Neural progenitor cell (in vitro differentiated cells): ENCODE data around the gene GCSAML. TPM values are rescaled to one million over a fixed set of nuclear protein-coding genes. Genes with fewer than 3 reads are reported as not detected.
"Not testable (repeated sequence)": the region's sequence is repeated elsewhere in the genome, so short reads cannot be mapped to it uniquely, and the experiment has no call there.

Source experiments
- DNase-seq: peaks from one replicate; pipeline ENCODE4 v3.0.0-alpha.2; 2016; ENCODE audit warnings: low spot score
- H2AFZ ChIP-seq: fragments of 200-600 bp; sonication (generic); replicated peaks from 2 replicates; pipeline ENCODE4 v1.6.1; 2016; ENCODE audit warnings: antibody characterized with exemption
- H3F3A ChIP-seq: fragments of 200-600 bp; sonication (generic); 2 replicates; pipeline ENCODE4 v1.6.1; 2016; ENCODE audit warnings: antibody characterized with exemption, low read depth
- H3K27ac ChIP-seq: fragments of 200-600 bp; sonication (generic); 2 replicates; pipeline ENCODE4 v1.5.1; 2016; ENCODE audit warnings: mild to moderate bottlenecking
- H3K27me3 ChIP-seq: fragments of 200-600 bp; sonication (generic); 2 replicates; pipeline ENCODE4 v1.6.1; 2016; ENCODE audit warnings: mild to moderate bottlenecking, moderate library complexity
- H3K36me3 ChIP-seq: fragments of 200-600 bp; sonication (generic); 2 replicates; pipeline ENCODE4 v1.5.1; 2016
- H3K4me1 ChIP-seq: fragments of 200-600 bp; sonication (generic); 2 replicates; pipeline ENCODE4 v1.6.1; 2016; ENCODE audit warnings: mixed run types
- H3K4me2 ChIP-seq: fragments of 200-600 bp; sonication (generic); 2 replicates; pipeline ENCODE4 v1.6.1; 2016
- H3K4me3 ChIP-seq: fragments of 200-600 bp; sonication (generic); 2 replicates; pipeline ENCODE4 v1.5.1; 2016
- H3K79me2 ChIP-seq: fragments of 200-600 bp; sonication (generic); 2 replicates; pipeline ENCODE4 v1.6.1; 2016; ENCODE audit warnings: low read depth
- H3K9ac ChIP-seq: fragments of 200-600 bp; sonication (generic); 2 replicates; pipeline ENCODE4 v1.6.1; 2016
- H3K9me3 ChIP-seq: fragments of 200-600 bp; sonication (generic); 2 replicates; pipeline ENCODE4 v1.5.1; 2016; ENCODE audit warnings: low read depth
- H4K20me1 ChIP-seq: fragments of 200-600 bp; sonication (generic); 2 replicates; pipeline ENCODE4 v1.6.1; 2016; ENCODE audit warnings: low read depth
- H3K27ac Mint-ChIP-seq: 3 replicates; pipeline ENCODE4 v1.8.0; 2021; ENCODE audit warnings: mixed read lengths
- H3K27me3 Mint-ChIP-seq: 2 replicates; pipeline ENCODE4 v1.8.0; 2022; ENCODE audit warnings: low read depth, mild to moderate bottlenecking, inconsistent platforms, moderate library complexity, mixed read lengths; ENCODE audit not compliant: insufficient read depth
- H3K36me3 Mint-ChIP-seq: 3 replicates; pipeline ENCODE4 v1.8.0; 2021; ENCODE audit warnings: mixed read lengths
- H3K4me1 Mint-ChIP-seq: 3 replicates; pipeline ENCODE4 v1.8.0; 2021; ENCODE audit warnings: mixed read lengths
- H3K4me3 Mint-ChIP-seq: 3 replicates; pipeline ENCODE4 v1.8.0; 2021; ENCODE audit warnings: mild to moderate bottlenecking, moderate library complexity, mixed read lengths
- H3K9me3 Mint-ChIP-seq: 3 replicates; pipeline ENCODE4 v1.8.0; 2020; ENCODE audit warnings: mixed read lengths
- EZH2 ChIP-seq: fragments of 200-600 bp; sonication (generic); IDR thresholded peaks from 2 replicates; pipeline ENCODE4 v1.6.1; 2017; ENCODE audit warnings: antibody characterized with exemption, mild to moderate bottlenecking, moderate library complexity
- EZH2phosphoT487 ChIP-seq: fragments of 200-600 bp; sonication (generic); IDR thresholded peaks from 2 replicates; pipeline ENCODE4 v1.6.1; 2017; ENCODE audit warnings: antibody characterized with exemption
- total RNA-seq: library from RNA; depleted of rRNA; stranded (reverse); fragments of >200 nt; gene quantifications from 2 replicates; pipeline ENCODE4 v1.2.3, GENCODE V29; 2015; ENCODE audit warnings: low replicate concordance
- TF ChIP-seq, protein P1 (sequence below): fragments of 200-600 bp; sonication (generic); IDR thresholded peaks from 2 replicates; pipeline ENCODE4 v1.5.1; 2017; ENCODE audit warnings: antibody characterized with exemption, mild to moderate bottlenecking

Gene GCSAML
- total RNA-seq, 1 donor from 2014 or later, result not detected

DNA sequence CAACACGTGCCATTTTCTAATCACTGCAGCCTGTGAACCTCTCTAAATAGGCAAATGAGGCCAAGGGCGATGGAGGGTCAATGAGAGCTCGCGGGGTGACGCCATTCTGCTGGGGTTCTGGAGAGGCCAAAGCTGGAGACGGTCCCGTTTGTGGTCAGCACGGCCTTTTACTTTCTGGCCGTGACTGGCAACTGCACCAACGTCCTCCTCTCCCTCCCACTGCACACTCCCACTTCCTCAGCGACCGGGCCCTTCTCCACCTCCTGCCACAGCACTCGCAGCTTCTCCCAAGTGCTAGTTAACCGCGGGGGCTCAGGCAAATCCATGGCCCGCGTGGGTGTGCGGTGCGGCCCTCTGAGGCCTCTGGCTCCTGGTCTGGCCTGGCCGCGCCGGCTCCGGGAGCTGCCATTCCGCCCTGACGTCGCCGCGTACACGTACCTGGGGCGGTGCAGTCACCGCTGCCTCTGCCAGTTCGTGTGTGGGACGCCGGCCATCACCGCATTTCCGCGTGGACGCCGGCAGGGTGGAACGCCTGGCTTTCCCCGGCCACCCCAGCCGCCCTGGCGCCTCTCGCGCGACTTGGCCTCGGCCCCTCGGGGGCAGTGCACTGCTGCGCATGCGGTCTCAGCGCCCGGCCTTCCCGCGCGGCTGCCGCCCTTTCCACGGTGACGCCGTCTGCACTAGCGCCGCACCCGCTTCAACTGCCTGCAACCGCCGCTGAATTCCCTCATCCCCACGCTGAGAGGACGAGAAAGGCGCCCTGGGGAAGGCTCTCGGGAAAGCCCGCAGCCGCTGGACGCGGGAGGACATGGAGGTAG, 30.9 kb upstream of the GCSAML start:
- TF ChIP-seq, protein P1, sequence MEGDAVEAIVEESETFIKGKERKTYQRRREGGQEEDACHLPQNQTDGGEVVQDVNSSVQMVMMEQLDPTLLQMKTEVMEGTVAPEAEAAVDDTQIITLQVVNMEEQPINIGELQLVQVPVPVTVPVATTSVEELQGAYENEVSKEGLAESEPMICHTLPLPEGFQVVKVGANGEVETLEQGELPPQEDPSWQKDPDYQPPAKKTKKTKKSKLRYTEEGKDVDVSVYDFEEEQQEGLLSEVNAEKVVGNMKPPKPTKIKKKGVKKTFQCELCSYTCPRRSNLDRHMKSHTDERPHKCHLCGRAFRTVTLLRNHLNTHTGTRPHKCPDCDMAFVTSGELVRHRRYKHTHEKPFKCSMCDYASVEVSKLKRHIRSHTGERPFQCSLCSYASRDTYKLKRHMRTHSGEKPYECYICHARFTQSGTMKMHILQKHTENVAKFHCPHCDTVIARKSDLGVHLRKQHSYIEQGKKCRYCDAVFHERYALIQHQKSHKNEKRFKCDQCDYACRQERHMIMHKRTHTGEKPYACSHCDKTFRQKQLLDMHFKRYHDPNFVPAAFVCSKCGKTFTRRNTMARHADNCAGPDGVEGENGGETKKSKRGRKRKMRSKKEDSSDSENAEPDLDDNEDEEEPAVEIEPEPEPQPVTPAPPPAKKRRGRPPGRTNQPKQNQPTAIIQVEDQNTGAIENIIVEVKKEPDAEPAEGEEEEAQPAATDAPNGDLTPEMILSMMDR, result no peak
- no peak for TF ChIP-seq EZH2phosphoT487
- no peak for TF ChIP-seq EZH2
- H3K27me3 ChIP-seq, result no peaks in the 10 kb centered on the region
- peaks cover 3% of the 10 kb centered on the region for H3K4me1 ChIP-seq
- no peaks in the 10 kb centered on the region for H3F3A ChIP-seq
- no peak overlapping the region for H3K4me3 Mint-ChIP-seq
- no peaks in the 10 kb centered on the region for H3K9me3 ChIP-seq
- no peak overlapping the region for H3K4me2 ChIP-seq
- DNase-seq, result no peak
- no peak overlapping the region for H3K27ac Mint-ChIP-seq
- H3K79me2 ChIP-seq, result no peaks in the 10 kb centered on the region
- no peak overlapping the region for H3K9ac ChIP-seq
- H3K36me3 ChIP-seq, result no peaks in the 10 kb centered on the region
- no peaks in the 10 kb centered on the region for H3K4me1 Mint-ChIP-seq
- peaks cover 3% of the 10 kb centered on the region for H3K27me3 Mint-ChIP-seq
- H3K36me3 Mint-ChIP-seq, result no peaks in the 10 kb centered on the region
- no peak overlapping the region for H3K4me3 ChIP-seq
- no peak overlapping the region for H2AFZ ChIP-seq
- no peaks in the 10 kb centered on the region for H4K20me1 ChIP-seq
- H3K9me3 Mint-ChIP-seq, result peaks cover 11% of the 10 kb centered on the region
- no peak overlapping the region for H3K27ac ChIP-seq

DNA sequence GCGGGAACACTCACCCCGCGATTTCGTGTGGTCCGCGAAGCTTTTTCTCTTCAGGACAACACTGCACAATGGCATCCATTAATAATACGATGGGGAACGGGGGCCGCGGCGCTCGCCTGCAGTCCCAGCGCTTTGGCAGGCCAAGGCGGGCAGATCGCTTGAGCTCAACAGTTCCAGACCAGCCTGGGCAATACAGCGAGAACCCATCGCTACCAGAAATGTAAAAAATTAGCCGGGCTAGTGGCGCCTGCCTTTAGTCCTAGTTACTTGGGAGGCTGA, 30.4 kb upstream of the GCSAML start:
- H3K4me1 ChIP-seq, result peaks cover 3% of the 10 kb centered on the region
- Mint-ChIP-seq H3K36me3 (no peaks in the 10 kb centered on the region), H3K4me1 (no peaks in the 10 kb centered on the region), H3K27me3 (peaks cover 3% of the 10 kb centered on the region), H3K9me3 (peaks cover 12% of the 10 kb centered on the region), H3K4me3 (no peak overlapping the region), H3K27ac (no peak overlapping the region)
- H3F3A ChIP-seq, result no peaks in the 10 kb centered on the region
- no peaks in the 10 kb centered on the region for H3K36me3 ChIP-seq
- DNase-seq, result no peak
- no peak overlapping the region for H3K4me3 ChIP-seq
- no peaks in the 10 kb centered on the region for H3K9me3 ChIP-seq
- no peaks in the 10 kb centered on the region for H3K79me2 ChIP-seq
- no peaks in the 10 kb centered on the region for H3K27me3 ChIP-seq
- H3K4me2 ChIP-seq, result no peak overlapping the region
- no peak overlapping the region for H3K9ac ChIP-seq
- H2AFZ ChIP-seq, result no peak overlapping the region
- no peak for TF ChIP-seq EZH2
- TF ChIP-seq, protein P1, result no peak
- no peak for TF ChIP-seq EZH2phosphoT487
- no peak overlapping the region for H3K27ac ChIP-seq
- no peaks in the 10 kb centered on the region for H4K20me1 ChIP-seq

DNA sequence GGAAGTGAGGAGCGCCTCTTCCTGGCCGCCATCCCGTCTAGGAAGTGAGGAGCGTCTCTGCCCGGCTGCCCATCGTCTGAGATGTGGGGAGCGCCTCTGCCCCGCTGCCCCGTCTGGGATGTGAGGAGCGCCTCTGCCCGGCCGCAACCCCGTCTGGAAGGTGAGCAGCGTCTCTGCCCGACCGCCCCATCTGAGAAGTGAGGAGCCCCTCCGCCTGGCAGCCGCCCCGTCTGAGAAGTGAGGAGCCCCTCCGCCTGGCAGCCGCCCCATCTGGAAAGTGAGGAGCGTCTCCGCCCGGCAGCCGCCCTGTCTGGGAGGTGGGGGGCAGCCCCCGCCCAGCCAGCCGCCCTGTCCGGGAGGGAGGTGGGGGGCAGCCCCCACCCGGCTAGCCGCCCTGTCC, 27.0 kb upstream of the GCSAML start:
- not testable (repeated sequence) for H3K27ac Mint-ChIP-seq, H2AFZ ChIP-seq, H3K4me2 ChIP-seq, H3K79me2 ChIP-seq, H3K4me1 ChIP-seq, H3K27ac ChIP-seq, H3K36me3 ChIP-seq, H3K27me3 Mint-ChIP-seq, H3K4me3 ChIP-seq, H3K9me3 Mint-ChIP-seq, H3K9me3 ChIP-seq, H4K20me1 ChIP-seq, H3K9ac ChIP-seq, H3K27me3 ChIP-seq, H3K4me1 Mint-ChIP-seq, H3K4me3 Mint-ChIP-seq, H3F3A ChIP-seq, DNase-seq, H3K36me3 Mint-ChIP-seq

DNA sequence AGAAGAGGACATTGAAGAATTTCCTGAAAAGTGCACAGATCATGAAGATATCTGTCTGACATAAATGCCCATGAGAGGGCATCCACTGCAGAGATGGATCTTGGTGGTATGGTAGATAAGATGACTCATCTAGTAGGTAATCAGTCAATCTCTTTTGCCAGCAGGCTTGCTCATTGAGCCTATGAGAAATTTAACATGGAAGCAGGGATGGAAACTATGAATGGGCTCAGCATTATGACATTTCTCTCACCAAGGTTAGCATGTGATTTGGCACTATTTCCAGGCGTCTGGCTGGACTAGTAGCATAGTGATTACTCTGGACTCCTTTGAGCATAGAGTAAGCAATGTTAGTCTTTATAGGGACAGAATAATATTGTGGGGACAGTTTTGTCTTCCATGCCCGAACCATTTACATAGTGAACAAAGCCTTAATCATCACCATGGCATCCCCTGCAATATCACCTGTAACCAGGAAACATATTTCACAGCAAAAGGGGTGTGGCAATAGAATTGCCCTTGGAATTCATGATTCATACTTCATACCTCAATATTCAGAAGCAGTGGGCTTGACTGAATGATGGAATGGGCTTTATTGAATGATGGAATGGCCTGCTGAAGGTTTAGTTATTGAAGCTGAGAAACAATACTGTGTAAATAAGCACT, 20.0 kb upstream of the GCSAML start:
- Mint-ChIP-seq H3K36me3 (no peaks in the 10 kb centered on the region), H3K4me1 (no peaks in the 10 kb centered on the region), H3K4me3 (no peak overlapping the region), H3K27me3 (peaks cover 4% of the 10 kb centered on the region), H3K9me3 (peaks cover 3% of the 10 kb centered on the region), H3K27ac (no peak overlapping the region)
- no peak for TF ChIP-seq EZH2
- TF ChIP-seq, protein P1, result no peak
- Histone ChIP-seq H3K36me3 (no peaks in the 10 kb centered on the region), H3K4me3 (no peak overlapping the region), H3K79me2 (no peaks in the 10 kb centered on the region), H3K27me3 (no peaks in the 10 kb centered on the region), H3K4me1 (no peaks in the 10 kb centered on the region), H3K4me2 (no peak overlapping the region), H3K9me3 (no peaks in the 10 kb centered on the region), H4K20me1 (no peaks in the 10 kb centered on the region), H3K9ac (no peak overlapping the region), H3K27ac (no peak overlapping the region), H3F3A (no peaks in the 10 kb centered on the region), H2AFZ (no peak overlapping the region)
- DNase-seq, result no peak
